H1 (cell line): Measurements from ENCODE around the gene LPP. TPM values are rescaled to one million over a fixed set of nuclear protein-coding genes. Genes with fewer than 3 reads are reported as not detected.

Experiments used
- CTCF ChIA-PET: fragments of 300-600 bp; sonication (Branson Sonifier 250); formaldehyde crosslinking; loops from one replicate; lab custom pipeline; 2021; ENCODE audit not compliant: partially characterized antibody; lab: Charles Lee
- POLR2A ChIA-PET: fragments of 300-600 bp; sonication (Branson Sonifier 250); formaldehyde crosslinking; loops from one replicate; lab custom pipeline; 2021; ENCODE audit warnings: inconsistent platforms; ENCODE audit not compliant: partially characterized antibody; lab: Charles Lee
- DNase-seq, 2 experiments: peaks; one replicate each; pipeline versions ENCODE4 v3.0.0 to v3.0.0-alpha.2; 2010 to 2022; ENCODE audit warnings: low spot score in 2 of 2, low read depth in 1 of 2, mixed read lengths in 1 of 2
- FAIRE-seq: peaks from 2 replicates; lab custom pipeline; 2011; peaks lifted over from hg19 to GRCh38; lab: Jason Lieb, UNC
- H2AFZ ChIP-seq: 2 replicates; pipeline ENCODE4 v1.8.1; 2012; ENCODE audit warnings: low read length, inconsistent platforms
- H2AK5ac ChIP-seq: 2 replicates; pipeline ENCODE4 v1.6.1; 2013; ENCODE audit warnings: low read depth, low read length
- H2BK120ac ChIP-seq: replicated peaks from 2 replicates; pipeline ENCODE3; 2013; ENCODE audit warnings: low read depth, low read length, inconsistent platforms
- H2BK12ac ChIP-seq: 2 replicates; pipeline ENCODE4 v1.6.1; 2013; ENCODE audit warnings: low read depth, low read length
- H2BK15ac ChIP-seq: 2 replicates; pipeline ENCODE4 v1.6.1; 2013; ENCODE audit warnings: low read length
- H2BK20ac ChIP-seq: 2 replicates; pipeline ENCODE4 v1.6.1; 2013; ENCODE audit warnings: low read length
- H2BK5ac ChIP-seq: 2 replicates; pipeline ENCODE4 v1.6.1; 2013; ENCODE audit warnings: low read depth, low read length
- H3K14ac ChIP-seq: 2 replicates; pipeline ENCODE4 v1.6.1; 2013; ENCODE audit warnings: inconsistent platforms; ENCODE audit not compliant: insufficient read length
- H3K18ac ChIP-seq: 2 replicates; pipeline ENCODE4 v1.6.1; 2013; ENCODE audit warnings: low read length; ENCODE audit errors: extremely low read depth
- H3K23ac ChIP-seq: 2 replicates; pipeline ENCODE4 v1.6.1; 2013; ENCODE audit warnings: inconsistent platforms; ENCODE audit not compliant: insufficient read length
- H3K23me2 ChIP-seq: 2 replicates; pipeline ENCODE4 v1.6.1; 2013; ENCODE audit warnings: low read depth, low read length
- H3K27ac ChIP-seq: 2 replicates; pipeline ENCODE4 v1.6.1; 2011; ENCODE audit warnings: low read depth, low read length, inconsistent platforms
- H3K27me3 ChIP-seq, 4 experiments: replicated peaks in 1 of 4; 1 replicate in 1 of 4; 2 replicates in 3 of 4; pipeline versions ENCODE4 v1.6.1 to v1.8.1; 2011 to 2013; ENCODE audit warnings: low read length in 3 of 4, mild to moderate bottlenecking in 3 of 4, inconsistent platforms in 2 of 4, mixed read lengths in 2 of 4, moderate library complexity in 1 of 4; ENCODE audit not compliant: control insufficient read depth in 3 of 4, insufficient read depth in 3 of 4; ENCODE audit errors: extremely low read depth in 1 of 4
- H3K36me3 ChIP-seq, 4 experiments: 2 replicates each; pipeline versions ENCODE4 v1.6.1 to v1.8.1; 2011 to 2013; ENCODE audit warnings: mild to moderate bottlenecking in 4 of 4, low read length in 3 of 4, moderate library complexity in 2 of 4, control low read depth in 1 of 4, inconsistent platforms in 1 of 4; ENCODE audit not compliant: insufficient read depth in 4 of 4, control insufficient read depth in 2 of 4
- H3K4ac ChIP-seq: replicated peaks from 2 replicates; pipeline ENCODE3; 2013; ENCODE audit warnings: low read length, low read depth, mixed read lengths, inconsistent platforms; ENCODE audit not compliant: insufficient read length
- H3K4me1 ChIP-seq, 4 experiments: replicated peaks in 1 of 4; 1 replicate in 1 of 4; 2 replicates in 3 of 4; pipeline versions ENCODE4 v1.6.1 to v1.8.1; 2011 to 2013; ENCODE audit warnings: low read length in 3 of 4, inconsistent platforms in 2 of 4, mixed read lengths in 1 of 4; ENCODE audit not compliant: insufficient read depth in 4 of 4, control insufficient read depth in 3 of 4
- H3K4me2 ChIP-seq, 2 experiments: 2 replicates each; pipeline versions ENCODE4 v1.6.1 to v1.8.1; 2011 to 2013; ENCODE audit warnings: low read depth in 2 of 2, low read length in 2 of 2, control low read depth in 1 of 2, inconsistent platforms in 1 of 2, mild to moderate bottlenecking in 1 of 2; ENCODE audit not compliant: insufficient read depth in 1 of 2
- H3K4me3 ChIP-seq, 4 experiments: fragments of 200-600, 300-600 bp in 1 of 4; sonication (generic), shearing (Covaris generic), sonication (Bioruptor Twin) in 1 of 4; 2 replicates each; pipeline versions ENCODE4 v1.5.1 to v1.8.1; 2011 to 2016; ENCODE audit warnings: low read length in 4 of 4, low read depth in 3 of 4, control low read depth in 2 of 4, inconsistent platforms in 2 of 4, mild to moderate bottlenecking in 2 of 4, mixed read lengths in 1 of 4, moderate library complexity in 1 of 4; ENCODE audit not compliant: insufficient read depth in 2 of 4; ENCODE audit errors: extremely low read depth in 1 of 4
- H3K56ac ChIP-seq: replicated peaks from 2 replicates; pipeline ENCODE3; 2013; ENCODE audit warnings: low read depth, mild to moderate bottlenecking, mixed read lengths, low read length, inconsistent platforms; ENCODE audit not compliant: insufficient read length
- H3K79me1 ChIP-seq: 2 replicates; pipeline ENCODE4 v1.6.1; 2013; ENCODE audit warnings: low read depth, low read length, control low read depth
- H3K79me2 ChIP-seq, 2 experiments: 2 replicates each; pipeline versions ENCODE4 v1.6.1 to v1.8.1; 2012 to 2013; ENCODE audit warnings: low read length in 2 of 2, mild to moderate bottlenecking in 2 of 2, inconsistent platforms in 1 of 2; ENCODE audit not compliant: insufficient read depth in 2 of 2, control insufficient read depth in 1 of 2
- H3K9ac ChIP-seq, 4 experiments: replicated peaks in 1 of 4; 1 replicate in 1 of 4; 2 replicates in 3 of 4; pipeline versions ENCODE4 v1.6.1 to v1.8.1; 2011 to 2013; ENCODE audit warnings: low read depth in 3 of 4, low read length in 3 of 4, control low read depth in 2 of 4, mild to moderate bottlenecking in 2 of 4, moderate library complexity in 2 of 4, inconsistent platforms in 1 of 4; ENCODE audit errors: extremely low read depth in 1 of 4
- H3K9me3 ChIP-seq, 2 experiments: 2 replicates each; pipeline versions ENCODE4 v1.6.1 to v1.8.1; 2012 to 2013; ENCODE audit warnings: mild to moderate bottlenecking in 2 of 2, moderate library complexity in 2 of 2, control low read depth in 1 of 2, inconsistent platforms in 1 of 2, low read depth in 1 of 2, low read length in 1 of 2, mixed read lengths in 1 of 2; ENCODE audit not compliant: insufficient read depth in 2 of 2
- H4K20me1 ChIP-seq, 2 experiments: replicated peaks in 1 of 2; 2 replicates each; pipeline versions ENCODE3 to v1.8.1; 2011 to 2013; ENCODE audit warnings: inconsistent platforms in 2 of 2, low read length in 2 of 2, mild to moderate bottlenecking in 1 of 2; ENCODE audit not compliant: insufficient read depth in 2 of 2, control insufficient read depth in 1 of 2
- H4K5ac ChIP-seq: 2 replicates; pipeline ENCODE4 v1.6.1; 2013; ENCODE audit warnings: low read length, low read depth, mixed read lengths, inconsistent platforms; ENCODE audit not compliant: insufficient read length
- H4K8ac ChIP-seq: 2 replicates; pipeline ENCODE4 v1.8.0; 2013; ENCODE audit warnings: mild to moderate bottlenecking, moderate library complexity, low read length, inconsistent platforms; ENCODE audit not compliant: insufficient read depth; ENCODE audit errors: extremely low read depth
- H4K91ac ChIP-seq: replicated peaks from 2 replicates; pipeline ENCODE3; 2013; ENCODE audit warnings: low read length, mixed read lengths, inconsistent platforms; ENCODE audit not compliant: insufficient read length
- ATF2 ChIP-seq: IDR thresholded peaks from 2 replicates; pipeline ENCODE4 v1.6.1; 2012; ENCODE audit warnings: low read length, inconsistent platforms
- CBX8 ChIP-seq: fragments of 300-800, 300-1000 bp; sonication (generic); IDR thresholded peaks from 2 replicates; pipeline ENCODE4 v1.7.1; 2016; ENCODE audit warnings: low read depth, low read length, borderline replicate concordance
- CEBPB ChIP-seq: IDR thresholded peaks from 2 replicates; pipeline ENCODE4 v1.6.1; 2012; ENCODE audit warnings: low read depth, low read length
- CREB1 ChIP-seq: IDR thresholded peaks from 2 replicates; pipeline ENCODE4 v1.6.1; 2012; ENCODE audit warnings: inconsistent platforms
- KDM4A ChIP-seq: IDR thresholded peaks from one replicate; pipeline ENCODE4 v1.7.1; 2012; ENCODE audit warnings: low read depth, mild to moderate bottlenecking, moderate library complexity, low read length, inconsistent platforms; ENCODE audit not compliant: severe bottlenecking
- KDM5A ChIP-seq: fragments of 200-600 bp; IDR thresholded peaks from 2 replicates; pipeline ENCODE4 v1.7.1; 2012; ENCODE audit warnings: mild to moderate bottlenecking, low read length, inconsistent platforms, mixed read lengths
- POU5F1 ChIP-seq: IDR thresholded peaks from 2 replicates; pipeline ENCODE4 v1.6.1; 2011; ENCODE audit warnings: low read depth, mild to moderate bottlenecking, low read length, moderate library complexity
- RBBP5 ChIP-seq: IDR thresholded peaks from 2 replicates; pipeline ENCODE4 v1.7.1; 2012; ENCODE audit warnings: low read depth, mild to moderate bottlenecking, inconsistent platforms, low read length, moderate library complexity, borderline replicate concordance
- SP1 ChIP-seq: IDR thresholded peaks from 2 replicates; pipeline ENCODE4 v1.6.1; 2011; ENCODE audit warnings: low read depth, low read length
- SUZ12 ChIP-seq: fragments of 200-600 bp; sonication (generic); IDR thresholded peaks from 2 replicates; pipeline ENCODE4 v1.6.1; 2012; ENCODE audit warnings: mild to moderate bottlenecking, inconsistent platforms, low read length, moderate library complexity, mixed read lengths
- ZNF274 ChIP-seq: IDR thresholded peaks from 2 replicates; pipeline ENCODE4 v1.7.0; 2012; ENCODE audit warnings: low read length, borderline replicate concordance; ENCODE audit errors: extremely low read depth
- WGBS, 2 experiments: shearing (Covaris generic) in 1 of 2; methylation state at CpG; one replicate each; pipeline versions ENCODE4 v1.1.6 to v1.1.7; 2013 to 2015; ENCODE audit warnings: low lambda C conversion rate in 2 of 2, mixed read lengths in 2 of 2, inconsistent platforms in 1 of 2, low coverage in 1 of 2, missing lambda C conversion rate in 1 of 2; ENCODE audit not compliant: insufficient replicate concordance in 2 of 2, insufficient coverage in 1 of 2, insufficient read length in 1 of 2; ENCODE audit errors: extremely low coverage in 1 of 2, missing lambda C conversion rate in 1 of 2; 5-methylcytosine and 5-hydroxymethylcytosine counted together
- polyA plus RNA-seq, 7 experiments: library from polyadenylated mRNA; depleted of rRNA in 3 of 7; stranded (reverse) in 5 of 7; unstranded in 2 of 7; fragments of >200 nt in 5 of 7; fragments of 200-250 nt in 2 of 7; gene quantifications; 1 replicate in 5 of 7; 2 replicates in 1 of 7; 4 replicates in 1 of 7; pipeline versions ENCODE4 v1.2.1 to v1.2.3, GENCODE V29; 2011 to 2013; ENCODE audit warnings: missing spikeins in 2 of 7, mixed read lengths in 2 of 7
- total RNA-seq: library from RNA; stranded (reverse); fragmentation: NEBNext Ultra II Directional; extraction: Animal tissue kit (Norgen Biotek cat#: 25700); gene quantifications from 2 replicates; pipeline ENCODE4 v1.2.1, GENCODE V29; 2021

Gene LPP
- total and polyA plus RNA-seq, 2 of the 8 experiments (the other 6 are each of a cell fraction or from before 2014, with no cell fraction given) = 10.0 to 53.3 TPM

DNA sequence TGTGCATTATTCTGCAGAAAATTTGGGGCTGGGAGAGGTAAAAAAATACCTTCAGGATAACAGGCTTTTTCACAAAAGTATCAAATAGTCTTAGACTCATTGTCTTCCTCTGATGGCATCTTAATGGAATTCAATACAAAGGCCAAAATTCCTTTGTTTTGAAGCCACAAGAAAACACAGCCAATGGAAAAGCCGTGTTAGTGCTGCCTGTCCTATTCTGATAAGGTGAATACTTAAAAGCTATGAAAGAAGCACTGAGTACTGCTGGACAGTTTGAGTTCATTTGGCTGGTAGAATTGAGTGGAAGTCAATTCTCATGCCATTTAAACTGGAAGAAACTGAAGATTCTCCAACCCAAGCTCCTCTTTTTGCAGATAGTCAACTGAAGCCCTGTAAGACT is 622.5 kb downstream of the LPP start:
- no peak for DNase-seq
- Histone ChIP-seq H3K14ac (no peak overlapping the region), H2BK15ac (no peak overlapping the region), H3K4me3 (no peak overlapping the region), H3K27ac (no peak overlapping the region), H3K79me1 (no peaks in the 10 kb centered on the region), H3K23ac (no peak overlapping the region), H2BK5ac (no peak overlapping the region), H2AK5ac (no peak overlapping the region), H3K9ac (no peak overlapping the region), H3K79me2 (no peaks in the 10 kb centered on the region), H2AFZ (no peak overlapping the region), H3K18ac (no peak overlapping the region), H3K56ac (no peak overlapping the region), H3K9me3 (no peaks in the 10 kb centered on the region), H3K36me3 (no peaks in the 10 kb centered on the region), H2BK20ac (no peak overlapping the region), H4K5ac (no peak overlapping the region), H3K27me3 (no peaks in the 10 kb centered on the region), H2BK12ac (no peak overlapping the region), H4K20me1 (no peaks in the 10 kb centered on the region), H3K23me2 (no peaks in the 10 kb centered on the region), H4K8ac (no peak overlapping the region), H3K4ac (no peak overlapping the region), H4K91ac (no peak overlapping the region), H3K4me2 (no peak overlapping the region), H3K4me1 (peaks cover 0 to 3% (median 0%) of the 10 kb centered on the region in 4 experiments; a peak in 1 of 7 replicates), H2BK120ac (no peak overlapping the region)
- POLR2A ChIA-PET = no interaction called here
- 95% methylated on average over 1 of the region's 1 CpG; no CpG with 5 or more reads in 1 of the 2 experiments for WGBS, 2 experiments
- CTCF ChIA-PET = no interaction called here
- FAIRE-seq = no peak
- TF ChIP-seq KDM4A = no peak
- no peak for TF ChIP-seq ATF2
- TF ChIP-seq SP1 = no peak
- no peak for TF ChIP-seq SUZ12
- no peak for TF ChIP-seq KDM5A
- TF ChIP-seq RBBP5 = no peak
- no peak for TF ChIP-seq CBX8
- TF ChIP-seq ZNF274 = no peak
- no peak for TF ChIP-seq CEBPB
- no peak for TF ChIP-seq CREB1
- no peak for TF ChIP-seq POU5F1
